ENCODE data around the gene PFKL.

DNA sequence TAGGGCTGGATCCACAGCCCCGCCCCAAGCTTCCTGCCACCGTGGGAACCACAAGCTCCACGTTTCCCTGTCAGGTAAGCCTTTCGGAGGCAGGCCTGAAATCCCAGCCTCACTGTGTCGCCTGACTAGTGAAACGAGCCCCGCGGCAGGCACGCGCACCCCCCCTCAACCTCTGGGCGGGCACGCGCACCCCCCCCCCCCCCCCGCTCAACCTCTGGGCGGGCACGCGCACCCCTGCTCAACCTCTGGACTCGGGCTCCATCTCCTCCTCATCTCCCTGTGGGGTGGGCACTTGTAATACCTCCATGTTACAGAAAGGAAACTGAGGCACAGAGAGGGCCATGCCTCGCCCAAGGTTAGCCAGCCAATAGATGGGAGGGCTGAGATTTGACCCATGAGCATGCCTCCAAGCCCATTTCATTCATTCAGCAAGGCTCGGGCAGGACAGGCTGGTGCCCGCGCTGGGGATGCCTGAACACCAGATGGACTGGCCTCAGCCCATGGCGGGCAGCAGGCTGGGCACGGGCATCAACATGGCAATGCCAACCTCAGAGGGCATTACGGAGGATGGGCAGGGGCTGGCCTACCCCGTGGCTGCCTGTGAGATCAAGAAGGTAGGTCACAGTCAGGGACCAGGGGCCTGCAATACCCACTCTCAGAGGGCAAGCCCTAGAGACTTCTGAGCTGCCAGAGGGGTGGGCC is 34.6 kb downstream of the PFKL start:
- TF ChIP-seq CTCF (IDR thresholded peaks at IDR 0.05): no peak
- TF ChIP-seq POLR2A (IDR thresholded peaks at IDR 0.05): no peak
